Stimulated activated CD8-positive, alpha-beta memory T cell treated with anti-CD3 and anti-CD28 coated beads, Interleukin-12 subunit alpha, Interleukin-12 subunit beta, amount 100 ng/mL, for 4 hours (primary cell): ENCODE measurements around the gene TP53INP2.
A peak's percentile ranks its signal among the peaks of the same experiment; 100 is the strongest.
"Not testable (repeated sequence)": the region's sequence is repeated elsewhere in the genome, so short reads cannot be mapped to it uniquely, and the experiment has no call there.

Source experiments
- DNase-seq: peaks from one replicate; pipeline ENCODE4 v3.0.0-alpha.2; 2020; ENCODE audit warnings: low read depth

Gene TP53INP2

DNA sequence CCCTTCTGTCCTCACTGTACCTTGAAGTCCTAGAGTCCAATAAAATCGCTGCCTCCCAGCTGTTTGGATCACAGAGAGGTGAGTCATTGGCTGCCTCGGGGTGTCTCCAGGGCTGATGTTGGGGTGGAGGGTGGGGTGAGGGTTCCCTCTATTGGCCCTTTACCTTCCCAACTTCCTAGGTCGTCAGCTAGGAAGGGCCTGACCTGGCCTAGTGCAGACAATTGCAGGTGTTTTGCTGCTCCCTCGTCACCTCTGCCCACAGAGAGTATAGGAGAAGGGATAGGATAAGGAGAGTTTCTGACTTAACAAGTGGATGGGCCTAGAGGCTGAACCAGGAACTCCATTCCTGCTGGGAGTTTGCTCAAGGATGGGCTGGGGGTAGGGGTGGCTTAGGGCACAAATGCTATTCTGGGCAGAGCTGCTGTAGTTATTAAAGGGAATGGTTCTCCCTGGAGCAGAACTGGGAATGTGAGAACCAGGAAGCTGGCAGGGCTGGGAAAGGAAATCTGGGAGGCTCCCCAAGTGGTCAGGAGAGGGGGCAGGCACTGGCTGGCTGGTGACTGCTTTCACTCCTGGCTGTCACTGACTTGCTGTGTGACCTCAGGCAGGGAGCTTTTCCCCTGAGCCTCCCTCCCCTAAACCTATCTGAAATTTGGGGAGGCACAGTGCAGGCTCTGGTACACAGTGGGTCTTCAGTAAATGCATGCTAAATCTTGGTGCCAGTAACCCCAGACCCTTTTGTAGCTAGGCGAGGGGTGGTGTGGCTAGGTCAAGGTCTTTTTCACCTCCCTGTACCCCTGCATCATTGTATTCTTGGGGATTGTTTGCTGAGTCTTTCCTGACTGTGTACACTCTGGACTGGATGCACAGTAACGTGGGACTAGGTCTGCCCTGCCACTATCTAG lies 1.5 kb downstream of the TP53INP2 start:
- DNase-seq: no peak

DNA sequence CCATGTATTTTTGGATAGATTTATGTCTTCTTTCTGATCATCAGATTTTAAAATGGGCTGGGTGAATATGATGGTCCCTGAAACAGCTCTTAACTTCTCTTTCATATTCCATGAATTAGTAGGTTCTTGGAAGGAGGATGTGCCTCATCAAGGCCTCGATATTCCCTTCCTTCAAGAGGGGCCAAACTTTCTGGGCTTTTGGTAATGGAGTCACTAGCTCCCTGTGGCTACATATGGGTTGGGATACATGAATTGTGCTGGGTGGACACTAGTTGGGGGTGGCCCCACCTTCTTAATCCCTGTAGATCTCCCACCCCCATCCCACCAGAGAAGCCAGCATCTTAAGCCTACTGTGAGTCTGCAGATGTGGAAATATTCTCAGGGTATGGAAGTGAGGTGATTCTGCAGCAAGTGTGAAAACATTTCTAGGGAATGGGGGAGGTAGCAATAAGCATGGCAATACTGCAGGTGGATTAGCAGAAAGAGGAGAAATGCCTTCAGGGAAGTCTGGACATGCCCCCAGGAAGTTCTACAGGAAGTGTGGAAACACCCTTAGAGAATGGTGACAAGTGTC lies 2.2 kb downstream of the TP53INP2 start:
- no peak for DNase-seq

DNA sequence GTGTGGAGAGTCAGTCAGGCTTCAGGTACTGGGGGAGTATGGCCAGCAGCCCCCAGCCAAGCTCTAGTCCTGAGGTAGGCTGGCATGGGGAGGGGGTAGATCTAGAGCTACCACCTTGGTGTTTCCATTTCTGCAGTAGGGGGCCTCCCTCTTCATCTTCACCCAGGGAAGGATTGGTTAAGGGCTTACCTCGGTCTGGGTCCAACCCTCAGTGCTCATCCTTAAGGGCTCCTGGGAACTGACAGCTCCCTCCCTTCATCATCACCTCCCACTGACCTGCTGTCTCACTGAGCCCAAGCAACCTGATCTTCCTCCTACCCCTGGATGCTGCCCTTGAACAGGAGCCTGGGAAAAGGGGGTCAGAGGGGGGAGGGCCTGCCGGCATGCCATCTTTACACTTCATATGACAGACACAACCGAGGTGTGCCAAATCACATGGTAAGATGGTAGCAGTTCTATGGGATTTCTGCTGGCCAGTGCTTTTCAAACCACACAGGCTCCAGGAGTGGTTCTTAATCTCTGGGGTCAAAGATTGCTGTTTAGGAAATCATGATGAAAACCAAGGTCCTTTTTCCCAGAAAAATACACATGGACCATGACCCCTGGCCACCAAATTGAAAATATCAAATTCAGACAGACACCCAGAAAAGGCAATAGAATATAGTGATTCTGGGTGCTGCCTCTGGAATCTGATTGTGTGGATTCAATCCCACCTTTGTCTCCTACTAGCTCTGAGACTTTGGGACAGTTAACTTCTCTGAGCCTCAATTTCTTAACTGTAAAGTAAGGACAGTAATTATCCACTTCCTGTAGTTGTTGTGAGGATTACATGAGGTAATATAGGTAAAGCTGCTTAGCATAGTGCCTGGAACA lies 3.0 kb downstream of the TP53INP2 start:
- DNase-seq: no peak

DNA sequence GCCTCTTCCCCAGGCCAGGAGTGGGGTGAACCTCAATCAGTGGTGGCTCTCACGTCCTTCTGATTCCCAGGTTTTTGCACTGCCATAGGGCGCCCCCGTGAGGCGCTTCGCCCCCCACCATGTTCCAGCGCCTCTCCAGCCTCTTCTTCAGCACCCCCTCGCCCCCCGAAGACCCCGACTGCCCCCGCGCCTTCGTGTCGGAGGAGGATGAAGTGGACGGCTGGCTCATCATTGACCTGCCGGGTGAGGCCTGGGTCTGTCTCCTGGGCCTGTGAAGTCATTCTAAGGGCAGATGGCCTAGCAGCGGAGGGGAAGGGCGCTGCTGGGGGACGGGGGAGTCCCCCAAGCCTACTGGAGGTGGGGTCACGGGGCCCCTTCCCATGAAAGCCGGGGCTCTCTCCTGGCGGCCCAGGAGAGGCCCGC lies 4.5 kb downstream of the TP53INP2 start:
- peak; percentile 37 for DNase-seq

DNA sequence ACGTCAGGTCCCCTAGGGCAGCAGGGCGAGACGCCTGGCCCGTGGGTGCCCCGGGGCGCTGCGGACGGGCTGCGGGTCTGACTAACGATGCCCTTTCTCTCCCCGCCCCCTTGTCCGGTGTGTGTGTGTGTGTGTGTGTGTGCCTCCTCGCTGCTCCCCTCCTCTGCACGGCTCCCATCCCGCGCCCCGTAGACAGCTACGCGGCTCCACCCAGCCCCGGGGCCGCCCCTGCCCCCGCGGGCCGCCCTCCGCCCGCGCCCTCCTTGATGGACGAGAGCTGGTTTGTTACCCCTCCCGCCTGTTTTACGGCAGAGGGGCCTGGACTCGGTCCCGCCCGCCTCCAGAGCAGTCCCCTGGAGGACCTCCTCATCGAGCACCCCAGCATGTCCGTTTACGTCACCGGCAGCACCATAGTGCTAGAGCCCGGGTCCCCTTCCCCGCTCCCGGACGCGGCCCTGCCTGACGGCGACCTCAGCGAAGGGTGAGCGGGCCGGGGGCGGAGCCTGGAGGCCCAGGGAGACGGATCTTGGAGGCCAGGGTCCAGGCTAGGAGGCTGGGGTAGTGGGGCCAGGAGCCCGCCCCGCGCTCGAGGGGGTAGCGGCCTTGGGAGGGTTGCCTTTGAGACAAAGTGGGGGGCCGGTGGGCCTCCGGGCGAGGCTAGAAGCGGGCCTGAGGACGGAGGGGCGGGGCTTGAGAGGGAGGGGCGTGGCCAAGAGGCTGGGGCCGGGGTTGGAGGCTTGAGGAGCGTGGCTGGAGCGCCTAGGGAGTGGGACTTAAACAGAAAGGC lies 5.1 kb downstream of the TP53INP2 start:
- peak; percentile 68 for DNase-seq

DNA sequence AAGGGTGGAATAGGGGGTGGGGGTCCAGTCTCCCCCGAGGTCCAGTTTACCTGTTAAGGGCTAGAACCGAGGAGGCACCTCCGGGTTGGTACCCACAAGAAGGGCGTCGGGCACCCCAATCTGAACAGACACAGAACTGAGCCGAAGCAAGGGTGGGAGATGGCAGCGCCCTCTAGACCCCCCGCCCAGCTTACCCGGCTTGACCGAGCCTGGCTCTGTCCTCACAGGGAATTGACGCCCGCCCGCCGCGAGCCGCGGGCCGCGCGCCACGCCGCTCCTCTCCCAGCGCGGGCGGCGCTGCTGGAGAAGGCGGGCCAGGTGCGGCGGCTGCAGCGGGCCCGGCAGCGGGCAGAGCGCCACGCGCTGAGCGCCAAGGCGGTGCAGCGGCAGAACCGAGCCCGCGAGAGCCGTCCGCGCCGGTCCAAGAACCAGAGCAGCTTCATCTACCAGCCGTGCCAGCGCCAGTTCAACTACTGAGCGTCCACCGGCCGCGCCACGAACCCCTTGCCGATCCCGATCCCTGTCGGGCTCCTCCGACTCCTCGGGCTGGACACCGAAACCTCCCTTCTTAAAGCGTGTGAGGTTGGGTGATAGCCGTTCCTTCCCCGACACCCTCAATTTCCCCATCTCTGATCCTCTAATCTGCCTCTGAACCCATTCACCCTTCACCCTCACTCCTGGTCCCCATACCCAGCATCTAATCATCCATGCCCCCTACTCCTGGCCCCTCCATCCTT lies 5.9 kb downstream of the TP53INP2 start:
- no peak for DNase-seq

DNA sequence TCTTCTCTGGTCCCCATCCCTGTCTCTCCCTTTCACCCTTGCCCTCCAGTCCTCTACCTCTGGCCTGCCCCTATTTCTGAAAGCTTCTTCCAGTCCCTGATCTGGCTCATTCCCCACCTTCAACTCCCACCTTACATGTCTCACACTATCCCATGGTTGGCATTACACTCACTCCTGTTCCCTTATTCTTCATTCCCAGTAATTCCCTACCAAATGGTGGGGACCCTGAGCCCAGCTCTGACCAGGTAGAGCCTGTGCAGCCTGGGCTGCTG lies 6.4 kb downstream of the TP53INP2 start:
- DNase-seq: no peak

DNA sequence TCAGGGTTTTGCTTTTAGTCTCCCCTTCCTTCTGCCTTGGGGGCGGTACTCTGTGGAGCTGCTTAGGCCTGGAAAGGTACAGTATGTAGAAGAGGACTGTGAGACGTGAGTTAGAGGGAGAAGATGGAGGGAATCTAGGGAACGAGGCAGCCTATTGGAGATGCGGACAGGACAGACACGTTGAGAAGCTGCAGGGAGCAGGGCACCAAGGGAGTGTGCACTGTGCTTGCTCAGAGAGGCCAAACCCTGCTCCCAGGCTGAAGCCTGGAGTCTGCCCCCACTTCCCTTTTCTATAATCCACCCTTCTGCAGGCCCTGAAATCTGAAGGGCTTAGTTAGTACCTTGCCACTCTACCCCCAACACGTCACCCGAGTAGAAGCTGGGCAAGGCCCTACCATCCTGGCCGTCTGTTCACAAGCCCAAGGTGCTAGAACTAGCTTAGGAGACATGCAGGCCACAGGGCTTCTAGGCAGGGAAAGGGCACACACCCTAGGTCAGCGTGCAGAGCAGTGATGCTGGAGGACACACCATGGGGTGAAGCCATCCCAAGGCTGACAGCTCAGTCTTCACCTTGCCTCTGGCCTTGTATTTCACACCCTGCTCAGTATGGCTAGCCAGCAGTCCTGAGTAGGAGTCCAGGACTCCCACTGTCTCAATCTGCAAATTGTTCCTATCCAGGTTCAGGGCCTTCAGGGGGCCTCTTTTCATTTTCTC lies 6.9 kb downstream of the TP53INP2 start:
- no peak for DNase-seq

DNA sequence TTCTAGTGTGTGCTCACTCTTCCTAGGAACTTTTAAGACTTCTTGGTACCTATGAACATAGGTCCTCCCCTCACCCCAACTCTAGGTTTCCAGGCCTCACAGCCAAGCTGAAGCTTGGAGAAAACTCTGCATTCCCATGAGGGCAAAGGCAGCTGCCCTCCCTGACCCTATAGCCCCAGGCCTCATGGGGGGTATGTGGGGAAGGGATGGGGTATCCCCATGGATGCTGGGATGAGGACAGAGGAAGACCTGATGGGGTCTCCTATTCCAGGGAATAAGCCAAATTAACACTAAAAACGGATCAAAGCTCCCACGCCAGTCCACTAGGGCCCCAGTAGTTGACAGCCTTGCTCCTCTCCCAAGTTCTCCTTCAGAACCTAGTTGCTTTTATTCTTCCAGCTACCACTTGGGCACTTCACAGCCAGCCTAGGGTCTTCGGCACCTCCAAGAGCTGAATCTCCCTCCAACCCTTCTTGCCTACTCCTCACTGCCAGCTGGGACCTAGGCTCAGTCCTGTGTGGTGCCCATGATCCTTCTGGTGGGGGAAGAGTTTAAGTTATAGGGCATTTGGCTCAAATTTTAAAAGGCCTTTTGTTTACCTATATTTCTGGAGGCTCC lies 7.8 kb downstream of the TP53INP2 start:
- DNase-seq: no peak

DNA sequence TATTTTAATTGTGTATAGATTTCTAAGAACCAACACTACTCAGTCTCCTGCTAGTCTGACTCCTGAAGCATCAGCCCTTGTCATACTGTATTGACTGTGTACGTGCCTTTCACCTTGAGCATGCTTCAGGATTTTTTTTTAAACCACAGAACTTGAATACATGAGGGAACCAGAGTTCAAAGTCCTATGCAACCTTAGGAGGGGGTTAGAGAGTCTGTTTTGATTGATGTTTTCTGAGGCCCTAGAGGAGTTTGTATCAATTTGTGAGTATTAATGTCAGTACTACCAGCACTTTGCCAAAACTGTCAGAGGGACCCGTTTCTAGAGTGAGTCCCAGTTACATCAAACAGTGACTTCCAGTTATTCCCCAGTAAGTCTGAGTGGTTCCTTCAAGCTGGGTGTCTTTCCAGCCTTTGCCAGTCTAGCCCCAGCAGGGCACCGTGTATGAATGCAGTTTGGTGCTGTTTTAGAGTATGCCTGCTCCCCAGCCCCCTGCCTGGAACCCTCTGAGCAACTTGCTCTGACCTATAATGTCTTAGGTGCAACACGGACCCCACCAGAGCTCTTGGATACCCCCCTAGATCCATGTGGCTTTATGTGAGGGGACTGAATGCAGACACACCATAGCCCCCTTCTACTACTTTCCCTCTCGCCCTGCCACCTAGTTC lies 8.5 kb downstream of the TP53INP2 start:
- no peak for DNase-seq

DNA sequence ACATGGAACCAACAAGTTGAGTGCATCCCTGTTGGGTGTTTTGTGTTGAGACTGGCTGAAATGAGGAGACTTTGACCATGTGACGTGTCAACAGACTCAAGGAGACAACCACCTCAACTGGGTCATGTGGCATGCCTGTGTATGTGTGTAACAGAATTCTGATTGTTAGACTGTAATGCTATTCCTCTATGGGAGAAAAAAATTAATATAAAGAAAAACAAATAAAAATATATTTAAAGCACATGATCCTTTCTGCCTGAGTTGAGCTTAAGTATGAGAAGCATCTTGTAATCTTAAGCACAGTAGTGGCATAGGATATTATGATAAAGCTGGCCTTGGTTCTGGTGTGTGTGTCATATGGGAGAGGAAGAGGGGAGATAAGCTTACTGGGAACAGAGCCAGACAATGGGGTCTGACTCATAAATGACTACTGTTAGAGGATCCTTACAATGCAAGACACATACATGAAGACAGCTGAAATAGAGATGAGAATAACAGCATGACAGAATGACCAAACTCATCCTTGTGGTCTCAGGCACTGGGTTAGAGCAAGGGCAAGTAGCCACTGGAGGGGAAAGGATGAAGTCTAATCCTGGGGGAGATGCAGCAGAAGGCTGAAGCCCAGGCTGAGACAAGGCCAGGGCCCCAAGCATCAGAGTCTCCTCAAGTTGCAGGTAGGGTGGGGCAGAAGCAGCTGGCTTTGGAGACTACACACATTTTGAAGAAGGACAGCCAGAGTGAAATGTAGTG lies 9.2 kb downstream of the TP53INP2 start:
- DNase-seq: no peak

DNA sequence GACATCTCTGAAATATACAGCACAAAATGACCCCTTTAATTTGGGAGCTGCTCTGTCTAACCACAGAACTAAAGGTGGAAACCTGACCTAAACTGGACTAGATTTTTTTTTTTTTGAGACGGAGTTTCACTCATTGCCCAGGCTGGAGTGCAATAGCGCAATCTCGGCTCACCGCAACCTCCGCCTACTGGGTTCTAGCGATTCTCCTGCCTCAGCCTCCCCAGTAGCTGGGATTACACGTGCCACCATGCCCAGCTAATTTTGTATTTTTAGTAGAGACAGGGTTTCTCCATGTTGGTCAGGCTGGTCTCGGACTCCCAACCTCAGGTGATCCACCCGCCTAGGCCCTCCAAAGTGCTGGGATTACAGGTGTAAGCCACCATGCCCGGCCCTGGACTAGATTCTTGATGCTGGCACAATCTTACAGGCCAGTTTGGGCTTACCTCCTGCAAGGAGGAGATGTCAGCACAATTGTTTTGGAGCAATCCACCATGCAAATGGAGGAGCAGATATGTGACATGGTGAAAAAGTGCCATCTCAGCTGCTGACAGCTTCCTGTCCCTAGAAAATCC lies 9.9 kb downstream of the TP53INP2 start:
- not testable (repeated sequence) for DNase-seq

DNA sequence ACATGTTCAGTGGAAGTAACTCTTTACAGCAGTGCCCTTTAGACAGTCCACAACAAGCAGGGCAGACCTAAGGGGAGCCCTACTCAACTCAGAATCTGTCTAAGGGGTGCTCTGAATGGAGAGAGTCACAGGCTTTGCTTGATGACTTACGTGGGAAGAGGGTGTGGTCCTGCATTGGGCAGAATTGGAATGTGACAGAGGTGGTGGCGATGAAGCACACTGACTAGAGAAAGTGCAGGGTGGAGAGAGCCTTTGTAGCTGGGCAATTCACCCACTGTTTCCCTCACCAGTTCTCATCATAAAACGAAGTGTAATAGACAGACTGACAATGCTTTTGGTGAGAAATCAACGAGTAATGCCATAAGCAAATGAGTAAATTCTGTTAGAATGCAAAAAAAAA lies 11.2 kb downstream of the TP53INP2 start:
- DNase-seq: no peak

DNA sequence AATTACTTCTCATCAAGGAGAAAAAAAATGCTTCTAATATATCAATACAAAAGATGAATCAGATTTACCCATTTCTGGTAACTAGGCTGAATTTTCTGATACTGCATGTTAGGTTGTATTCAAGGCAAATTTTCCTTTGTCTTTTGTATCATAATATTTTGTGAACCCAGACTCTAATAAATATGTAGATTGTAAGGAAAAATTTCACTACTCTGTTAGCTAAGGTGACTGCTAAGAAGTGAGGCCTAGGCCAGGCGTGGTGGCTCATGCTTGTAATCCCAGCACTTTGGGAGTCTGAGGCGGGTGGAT lies 12.7 kb downstream of the TP53INP2 start:
- DNase-seq: no peak

DNA sequence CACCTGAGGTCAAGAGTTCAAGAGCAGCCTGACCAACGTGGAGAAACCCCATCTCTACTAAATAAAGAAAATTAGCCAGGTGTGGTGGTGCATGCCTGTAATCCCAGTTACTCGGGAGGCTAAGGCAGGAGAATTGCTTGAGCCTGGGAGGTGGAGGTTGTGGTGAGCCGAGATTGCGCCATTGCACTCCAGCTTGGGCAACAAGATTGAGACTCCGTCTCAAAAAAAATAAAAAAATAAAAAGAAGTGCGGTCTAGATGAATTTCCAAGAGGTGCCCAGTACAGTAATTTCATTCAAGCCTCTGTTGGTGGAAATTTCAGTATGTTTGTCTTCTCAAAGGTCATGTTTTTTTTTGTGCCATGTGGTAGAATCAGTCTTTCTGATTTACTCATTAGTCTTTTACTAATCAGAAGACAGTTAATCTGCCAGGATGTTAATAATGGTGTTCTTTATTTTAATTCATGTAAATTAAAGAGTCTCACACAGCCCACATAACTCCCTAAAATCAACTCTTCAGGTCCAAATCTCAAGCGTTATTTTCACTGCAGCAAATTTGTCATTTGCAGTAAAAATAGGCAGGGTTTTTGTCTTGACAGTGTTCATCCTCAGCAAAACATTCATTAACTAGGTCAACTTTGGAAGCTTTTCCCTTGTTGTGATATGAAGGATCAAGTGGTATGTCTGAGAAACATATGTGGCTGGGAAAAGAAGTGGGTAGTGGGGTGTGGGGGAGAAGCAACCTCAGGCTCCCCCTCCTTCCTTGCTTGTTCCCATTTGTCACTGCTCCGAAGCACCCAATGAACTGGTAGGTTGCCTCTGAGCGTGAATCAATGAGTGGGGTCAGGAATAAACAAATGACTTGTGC lies 13.3 kb downstream of the TP53INP2 start:
- DNase-seq: no peak

DNA sequence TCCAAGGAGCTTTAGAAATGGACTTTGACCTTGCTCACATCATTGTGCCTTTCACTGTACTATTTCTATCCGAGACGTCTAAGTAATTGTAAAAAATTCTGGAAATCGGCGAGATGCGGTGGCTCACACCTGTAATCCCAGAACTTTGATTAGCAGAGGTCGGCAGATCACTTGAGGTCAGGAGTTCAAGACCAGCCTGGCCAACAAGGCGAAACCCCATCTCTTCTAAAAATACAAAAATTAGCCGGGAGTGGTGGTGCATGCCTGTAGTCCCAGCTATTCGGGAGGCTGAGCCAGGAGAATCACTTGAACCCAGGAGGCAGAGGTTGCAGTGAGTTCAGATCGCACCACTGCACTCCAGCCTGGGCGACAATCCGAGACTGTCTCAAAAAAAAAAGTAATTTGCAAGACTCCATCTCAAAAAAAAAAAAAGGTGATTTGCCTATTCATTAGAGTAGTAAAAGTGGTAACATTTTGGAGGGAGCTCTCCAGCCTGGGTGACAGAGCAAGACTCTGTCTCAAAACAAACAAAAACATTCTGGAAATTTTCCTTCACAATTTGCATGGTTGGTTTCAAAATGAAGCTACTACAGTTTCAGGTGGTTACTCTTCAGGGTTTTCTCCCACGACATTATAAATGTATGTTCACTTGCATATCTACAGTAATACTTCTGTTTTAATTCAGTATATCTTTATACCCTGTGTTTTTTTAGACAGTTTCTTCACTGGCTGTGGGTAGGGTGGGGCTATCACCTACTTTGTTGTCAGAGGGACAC lies 15.3 kb downstream of the TP53INP2 start:
- DNase-seq: not testable (repeated sequence)

DNA sequence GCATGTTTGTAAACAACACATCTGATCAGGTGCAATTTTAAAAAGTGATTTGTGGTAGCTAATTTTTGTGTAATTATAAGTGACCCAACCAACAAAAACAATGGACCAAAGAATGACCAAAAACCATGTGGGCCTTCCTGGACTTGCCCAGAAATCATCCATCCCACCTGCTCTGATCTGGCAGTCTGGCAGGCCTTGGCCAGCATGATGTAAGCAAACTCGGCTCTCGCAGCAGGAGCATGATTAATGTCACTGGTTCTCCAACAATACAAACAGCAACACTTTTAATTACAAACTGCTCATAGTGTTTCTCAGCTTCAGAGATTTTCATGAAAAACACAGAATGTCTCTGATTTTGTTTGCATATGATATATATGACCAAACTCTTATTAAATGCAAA lies 16.1 kb downstream of the TP53INP2 start:
- no peak for DNase-seq
